HepG2 (cell line): ENCODE results near the gene CEACAM21.

Experiments
- ATF7 ChIP-seq, 2 experiments: fragments of 450-650 bp in 1 of 2; sonication (generic) in 1 of 2; formaldehyde crosslinking in 1 of 2; IDR thresholded peaks; 2 replicates each; pipeline versions ENCODE4 v1.4.0 to v1.6.1; 2016 to 2020; ENCODE audit warnings: antibody characterized with exemption in 1 of 2, mild to moderate bottlenecking in 1 of 2, missing genetic modification reagents in 1 of 2
- CTCF ChIP-seq: sonication (generic); formaldehyde crosslinking; IDR thresholded peaks from 2 replicates; pipeline ENCODE4 v1.5.0; 2020; ENCODE audit warnings: mild to moderate bottlenecking, missing genetic modification reagents, moderate library complexity
- EEA1 ChIP-seq: sonication (generic); formaldehyde crosslinking; IDR thresholded peaks from 2 replicates; pipeline ENCODE4 v1.5.1; 2020; ENCODE audit warnings: mild to moderate bottlenecking, missing genetic modification reagents, borderline replicate concordance
- EHMT2 ChIP-seq: fragments of 200-600 bp; sonication (generic); IDR thresholded peaks from 2 replicates; pipeline ENCODE4 v1.7.0; 2017; ENCODE audit warnings: antibody characterized with exemption, low read depth, low read length, borderline replicate concordance
- ELF3 ChIP-seq: IDR thresholded peaks from 2 replicates; pipeline ENCODE4 v1.6.1; 2016; ENCODE audit warnings: missing genetic modification reagents, missing compliant biosample characterization
- EZH2 ChIP-seq: conservative IDR thresholded peaks from 2 replicates; pipeline ENCODE4 v1.6.1; 2012; ENCODE audit warnings: mild to moderate bottlenecking, low read depth, low read length, moderate library complexity
- FOXO4 ChIP-seq: sonication (generic); formaldehyde crosslinking; conservative IDR thresholded peaks from 2 replicates; pipeline ENCODE4 v1.8.1; 2023; ENCODE audit warnings: missing genetic modification reagents
- HNRNPUL1 ChIP-seq: fragments of 200-400 bp; formaldehyde crosslinking; IDR thresholded peaks from 2 replicates; pipeline ENCODE4 v1.6.1; 2017; ENCODE audit warnings: low read depth, mild to moderate bottlenecking, low read length, moderate library complexity
- KAT8 ChIP-seq: IDR thresholded peaks from 2 replicates; pipeline ENCODE4 v1.6.1; 2016; ENCODE audit warnings: missing genetic modification reagents, missing compliant biosample characterization
- MTA1 ChIP-seq: sonication (generic); formaldehyde crosslinking; IDR thresholded peaks from 2 replicates; pipeline ENCODE4 v1.4.0; 2020; ENCODE audit warnings: missing genetic modification reagents, mild to moderate bottlenecking, borderline replicate concordance
- NFYB ChIP-seq: sonication (generic); formaldehyde crosslinking; IDR thresholded peaks from 2 replicates; pipeline ENCODE4 v1.4.0; 2020; ENCODE audit warnings: missing genetic modification reagents
- ZNF317 ChIP-seq: sonication (generic); formaldehyde crosslinking; IDR thresholded peaks from 2 replicates; pipeline ENCODE4 v1.5.0; 2020; ENCODE audit warnings: mild to moderate bottlenecking, missing genetic modification reagents
- ZNF598 ChIP-seq: sonication (generic); formaldehyde crosslinking; IDR thresholded peaks from 2 replicates; pipeline ENCODE4 v1.5.1; 2020; ENCODE audit warnings: mild to moderate bottlenecking, missing genetic modification reagents, borderline replicate concordance
- ZNF800 ChIP-seq: sonication (generic); formaldehyde crosslinking; IDR thresholded peaks from 2 replicates; pipeline ENCODE4 v1.4.0; 2020; ENCODE audit warnings: missing genetic modification reagents

- TF ChIP-seq EZH2 (no peak), ELF3 (no peak), KAT8 (no peak), NFYB (CRISPR knock-in tag) (no peak), EEA1 (CRISPR knock-in tag) (no peak), MTA1 (no peak), FOXO4 (no peak), HNRNPUL1 (no peak), ZNF317 (CRISPR knock-in tag) (no peak), ZNF598 (CRISPR knock-in tag) (no peak), ZNF800 (CRISPR knock-in tag) (no peak), CTCF (CRISPR knock-in tag) (no peak), ATF7 (IDR thresholded peaks at IDR 0.05) (no peak), ATF7 (CRISPR knock-in tag; IDR thresholded peaks at IDR 0.05) (no peak), EHMT2 (no peak)
Observed at GRCh38 chr19:41528106-41528505, 47.9 kb upstream of the CEACAM21 start.
